Vagina (tissue), 2 donors: ENCODE measurements around the gene FAM83C. TPM values are rescaled to one million over a fixed set of nuclear protein-coding genes. Genes with fewer than 3 reads are reported as not detected.

Experiments used
- DNase-seq, 2 donors: peaks; one replicate each; pipeline ENCODE4 v3.0.0-alpha.2; 2017; ENCODE audit errors: extremely low spot score in 2 of 2
- H3K27ac ChIP-seq: fragments of 200-600 bp; sonication (generic); one replicate; pipeline ENCODE4 v1.5.1; 2019
- H3K27me3 ChIP-seq: fragments of 200-600 bp; sonication (generic); one replicate; pipeline ENCODE4 v1.5.1; 2019
- H3K36me3 ChIP-seq, 2 donors: fragments of 200-600 bp; sonication (generic); one replicate each; pipeline ENCODE4 v1.5.1; 2017 to 2019
- H3K4me1 ChIP-seq: fragments of 200-600 bp; sonication (generic); one replicate; pipeline ENCODE4 v1.5.1; 2019
- H3K4me3 ChIP-seq, 2 donors: fragments of 200-600 bp; sonication (generic); 1 replicate in 1 of 2; 2 replicates in 1 of 2; pipeline ENCODE4 v1.5.1; 2016 to 2019
- H3K9me3 ChIP-seq: fragments of 200-600 bp; sonication (generic); one replicate; pipeline ENCODE4 v1.5.1; 2019
- POLR2A ChIP-seq, 2 donors: fragments of 450-650 bp; IDR thresholded peaks; one replicate each; pipeline ENCODE4 v1.6.1; 2017; ENCODE audit warnings: antibody characterized with exemption in 2 of 2, mild to moderate bottlenecking in 2 of 2, moderate library complexity in 2 of 2
- POLR2AphosphoS5 ChIP-seq, 2 donors: sonication (generic); formaldehyde crosslinking; IDR thresholded peaks; one replicate each; pipeline ENCODE4 v1.9.0; 2017; ENCODE audit warnings: antibody characterized with exemption in 2 of 2, mild to moderate bottlenecking in 2 of 2, low read depth in 1 of 2; ENCODE audit not compliant: insufficient read depth in 1 of 2
- intact Hi-C: fragments of 100-400 bp; cut with DNase I; formaldehyde crosslinking; loops from one replicate; pipeline ENCODE4 v1.15.1; 2023
- total RNA-seq: library from RNA; depleted of rRNA; stranded (reverse); fragments of >200 nt; gene quantifications from one replicate; pipeline ENCODE4 v1.2.3, GENCODE V29; 2016
- TF ChIP-seq, protein P1 (sequence below), 3 experiments: fragments of 450-650 bp in 2 of 3; fragments of 200-600 bp in 1 of 3; sonication (generic) in 1 of 3; IDR thresholded peaks; one replicate each; pipeline ENCODE4 v1.5.1; 2017 to 2019; ENCODE audit warnings: antibody characterized with exemption in 3 of 3, mild to moderate bottlenecking in 2 of 3, moderate library complexity in 2 of 3

FAM83C gene
- total RNA-seq, 1 donor from 2014 or later = 16.9 TPM

GRCh38 chr20:35243317-35243716 lies 48.9 kb downstream of the FAM83C start:
- no peaks in the 10 kb centered on the region for H3K36me3 ChIP-seq
- H3K4me1 ChIP-seq = no peaks in the 10 kb centered on the region
- intact Hi-C loops = no loop called here
- H3K4me3 ChIP-seq = no peak overlapping the region
- no peak for DNase-seq
- H3K27ac ChIP-seq = no peak overlapping the region
- no peaks in the 10 kb centered on the region for H3K27me3 ChIP-seq
- no peak for TF ChIP-seq POLR2AphosphoS5 (IDR thresholded peaks at IDR 0.05; ENCODE audit: insufficient read depth in 1 of 2, low read depth in 1 of 2)
- TF ChIP-seq, protein P1, sequence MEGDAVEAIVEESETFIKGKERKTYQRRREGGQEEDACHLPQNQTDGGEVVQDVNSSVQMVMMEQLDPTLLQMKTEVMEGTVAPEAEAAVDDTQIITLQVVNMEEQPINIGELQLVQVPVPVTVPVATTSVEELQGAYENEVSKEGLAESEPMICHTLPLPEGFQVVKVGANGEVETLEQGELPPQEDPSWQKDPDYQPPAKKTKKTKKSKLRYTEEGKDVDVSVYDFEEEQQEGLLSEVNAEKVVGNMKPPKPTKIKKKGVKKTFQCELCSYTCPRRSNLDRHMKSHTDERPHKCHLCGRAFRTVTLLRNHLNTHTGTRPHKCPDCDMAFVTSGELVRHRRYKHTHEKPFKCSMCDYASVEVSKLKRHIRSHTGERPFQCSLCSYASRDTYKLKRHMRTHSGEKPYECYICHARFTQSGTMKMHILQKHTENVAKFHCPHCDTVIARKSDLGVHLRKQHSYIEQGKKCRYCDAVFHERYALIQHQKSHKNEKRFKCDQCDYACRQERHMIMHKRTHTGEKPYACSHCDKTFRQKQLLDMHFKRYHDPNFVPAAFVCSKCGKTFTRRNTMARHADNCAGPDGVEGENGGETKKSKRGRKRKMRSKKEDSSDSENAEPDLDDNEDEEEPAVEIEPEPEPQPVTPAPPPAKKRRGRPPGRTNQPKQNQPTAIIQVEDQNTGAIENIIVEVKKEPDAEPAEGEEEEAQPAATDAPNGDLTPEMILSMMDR (IDR thresholded peaks at IDR 0.05) = no peak
- H3K9me3 ChIP-seq = no peaks in the 10 kb centered on the region

- Histone ChIP-seq H3K4me3 (no peak overlapping the region), H3K36me3 (no peaks in the 10 kb centered on the region), H3K27ac (no peak overlapping the region), H3K27me3 (no peaks in the 10 kb centered on the region), H3K4me1 (no peaks in the 10 kb centered on the region), H3K9me3 (no peaks in the 10 kb centered on the region)
- TF ChIP-seq, protein P1 (IDR thresholded peaks at IDR 0.05) = no peak
- no peak for TF ChIP-seq POLR2A (IDR thresholded peaks at IDR 0.05)
- no peak for TF ChIP-seq POLR2AphosphoS5 (IDR thresholded peaks at IDR 0.05; ENCODE audit: insufficient read depth in 1 of 2, low read depth in 1 of 2)
- intact Hi-C loops = no loop called here
- DNase-seq = no peak
Measured at GRCh38 chr20:35240811-35241293, 51.4 kb downstream of the FAM83C start.

DNA sequence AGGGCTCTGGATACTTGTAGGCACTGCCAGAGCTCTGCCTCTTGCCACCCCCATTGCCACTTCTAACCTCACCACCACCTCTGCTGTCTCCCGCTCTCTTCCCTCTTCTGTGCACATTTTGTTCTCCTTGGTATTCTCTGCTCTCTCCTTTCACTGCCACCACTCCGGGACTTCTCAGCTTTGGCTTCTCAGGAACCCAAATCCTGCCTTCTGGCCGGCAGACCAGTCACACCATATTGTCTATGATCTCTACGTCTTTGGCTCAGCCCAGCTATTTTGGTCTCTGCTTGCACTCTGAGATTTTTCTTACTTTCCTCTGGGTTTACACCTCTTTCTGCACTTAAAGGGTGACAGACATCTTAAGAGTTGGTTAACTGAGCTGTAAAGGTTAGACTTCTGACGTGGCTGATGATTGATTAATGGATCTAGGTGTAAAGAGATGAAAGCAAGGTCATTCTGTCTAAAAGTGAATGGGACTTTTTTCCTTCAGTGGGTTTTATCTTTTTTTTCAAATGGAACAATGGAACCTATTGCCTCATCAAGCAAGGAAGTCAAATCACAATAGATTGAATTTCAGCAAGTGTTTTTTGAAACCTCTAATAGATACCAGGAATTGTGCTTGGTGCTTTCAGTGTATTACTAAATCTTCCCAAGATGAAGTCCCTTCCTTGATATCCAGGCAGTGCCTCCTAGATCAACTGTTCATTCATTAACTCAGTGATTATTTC lies 52.0 kb downstream of the FAM83C start:
- Histone ChIP-seq H3K36me3 (no peaks in the 10 kb centered on the region), H3K27me3 (no peaks in the 10 kb centered on the region), H3K4me3 (no peak overlapping the region), H3K9me3 (no peaks in the 10 kb centered on the region), H3K27ac (no peak overlapping the region), H3K4me1 (no peaks in the 10 kb centered on the region)
- no peak for DNase-seq
- intact Hi-C loops = no loop called here
- no peak for TF ChIP-seq POLR2AphosphoS5 (IDR thresholded peaks at IDR 0.05; ENCODE audit: insufficient read depth in 1 of 2, low read depth in 1 of 2)
- no peak for TF ChIP-seq POLR2A (IDR thresholded peaks at IDR 0.05)
- TF ChIP-seq, protein P1 (IDR thresholded peaks at IDR 0.05) = no peak

DNA sequence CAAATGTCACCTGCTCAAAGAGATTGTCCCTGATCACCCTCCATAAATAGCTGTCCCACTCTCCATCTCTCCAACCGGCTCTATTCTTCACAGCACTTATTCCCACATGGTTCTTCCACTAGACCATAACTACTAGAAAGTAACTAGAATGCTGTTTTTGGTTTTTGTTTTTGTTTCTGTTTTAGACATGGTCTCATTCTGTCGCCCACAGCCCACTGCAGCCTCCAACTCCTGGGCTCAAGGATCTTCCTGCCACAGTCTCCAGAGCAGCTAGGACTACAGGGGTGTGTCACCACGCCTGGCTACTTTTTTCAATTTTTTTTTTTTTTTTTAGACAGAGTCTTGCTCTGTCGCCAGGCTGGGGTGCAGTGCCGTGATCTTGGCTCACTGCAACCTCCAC lies 53.5 kb downstream of the FAM83C start:
- DNase-seq = no peak
- intact Hi-C loops = no loop called here
- no peak overlapping the region for H3K4me3 ChIP-seq
- H3K36me3 ChIP-seq = no peaks in the 10 kb centered on the region
- no peaks in the 10 kb centered on the region for H3K9me3 ChIP-seq
- no peaks in the 10 kb centered on the region for H3K27me3 ChIP-seq
- TF ChIP-seq POLR2AphosphoS5 (IDR thresholded peaks at IDR 0.05; ENCODE audit: insufficient read depth in 1 of 2, low read depth in 1 of 2) = no peak
- H3K4me1 ChIP-seq = no peaks in the 10 kb centered on the region
- H3K27ac ChIP-seq = no peak overlapping the region

DNA sequence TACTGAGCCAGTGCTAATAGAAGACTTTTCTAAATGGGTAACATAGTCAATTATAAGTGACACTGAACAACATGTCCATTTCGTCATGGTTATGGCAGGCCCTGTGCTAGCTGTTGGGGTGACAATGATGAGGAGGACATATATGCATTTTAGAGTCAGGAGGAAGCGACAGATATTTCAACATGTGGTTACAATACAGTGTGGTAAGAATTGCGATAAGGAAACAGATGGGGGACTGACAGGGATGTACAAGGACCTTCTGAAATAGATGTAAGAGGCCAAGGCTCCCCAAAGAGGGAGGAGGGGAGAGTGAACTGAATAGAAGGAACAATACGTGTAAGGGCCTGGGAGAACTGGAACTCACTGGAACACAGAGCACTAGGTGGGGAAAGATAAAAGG lies 54.1 kb downstream of the FAM83C start:
- H3K4me1 ChIP-seq = no peaks in the 10 kb centered on the region
- no peaks in the 10 kb centered on the region for H3K27me3 ChIP-seq
- intact Hi-C loops = no loop called here
- no peaks in the 10 kb centered on the region for H3K36me3 ChIP-seq
- H3K27ac ChIP-seq = no peak overlapping the region
- no peak for DNase-seq
- TF ChIP-seq POLR2AphosphoS5 (IDR thresholded peaks at IDR 0.05; ENCODE audit: insufficient read depth in 1 of 2, low read depth in 1 of 2) (no peak), POLR2A (IDR thresholded peaks at IDR 0.05) (no peak)
- TF ChIP-seq, protein P1 (IDR thresholded peaks at IDR 0.05) = no peak
- H3K9me3 ChIP-seq = no peaks in the 10 kb centered on the region
- H3K4me3 ChIP-seq = no peak overlapping the region
